ENCODE results near the gene RAN. TPM values are rescaled to one million over a fixed set of nuclear protein-coding genes. Genes with fewer than 3 reads are reported as not detected.
"Not testable (repeated sequence)": the region's sequence is repeated elsewhere in the genome, so short reads cannot be mapped to it uniquely, and the experiment has no call there.

RAN gene
- total RNA-seq, 3 donors from 2014 or later = 2,485 to 2,586 (median 2,511) TPM

DNA sequence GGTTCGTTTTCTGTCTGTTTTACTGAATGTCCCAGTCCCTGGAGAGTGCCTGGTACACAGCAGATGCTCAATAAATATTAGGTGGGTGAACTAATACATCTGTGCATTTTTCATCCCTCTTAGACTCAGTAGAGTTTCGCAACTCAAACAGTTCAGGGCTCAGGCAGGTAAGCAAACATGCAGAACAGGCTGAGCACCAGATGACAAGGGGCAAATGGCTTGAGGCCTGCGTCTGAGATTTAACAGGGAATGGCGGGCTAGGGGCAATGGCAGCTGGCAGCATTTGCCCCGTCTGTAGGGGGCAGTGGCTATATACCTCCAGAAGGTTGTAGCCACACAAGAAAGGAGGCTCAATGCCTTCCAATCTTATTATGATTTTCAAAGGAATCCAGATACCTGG, 8.6 kb upstream of the RAN start:
- ATAC-seq = no peak
- Mint-ChIP-seq H3K36me3 (ENCODE audit: insufficient read depth) (no peaks in the 10 kb centered on the region), H3K4me1 (ENCODE audit: low read depth) (peaks cover 13% of the 10 kb centered on the region), H3K27me3 (ENCODE audit: low read depth) (no peaks in the 10 kb centered on the region), H3K4me3 (no peak overlapping the region), H3K9me3 (no peaks in the 10 kb centered on the region)
- DNase-seq = no peak

GRCh38 chr12:130868412-130868811, 3.5 kb upstream of the RAN start:
- no peak overlapping the region for H3K4me3 Mint-ChIP-seq
- DNase-seq (no peak), ATAC-seq (no peak)
- H3K9me3 Mint-ChIP-seq = no peaks in the 10 kb centered on the region
- peaks cover 9% of the 10 kb centered on the region for H3K36me3 Mint-ChIP-seq (ENCODE audit: insufficient read depth)
- peaks cover 39% of the 10 kb centered on the region for H3K4me1 Mint-ChIP-seq (ENCODE audit: low read depth)
- H3K27me3 Mint-ChIP-seq (ENCODE audit: low read depth) = no peaks in the 10 kb centered on the region

GRCh38 chr12:130870442-130871285, 1.2 kb upstream of the RAN start:
- H3K36me3 Mint-ChIP-seq (ENCODE audit: insufficient read depth) = peaks cover 30% of the 10 kb centered on the region
- no peaks in the 10 kb centered on the region for H3K9me3 Mint-ChIP-seq
- ATAC-seq (peak; percentile 49 to 52), DNase-seq (peak; percentile 60)
- H3K4me3 Mint-ChIP-seq = peak overlapping the region; percentile 84
- H3K4me1 Mint-ChIP-seq (ENCODE audit: low read depth) = peaks cover 57% of the 10 kb centered on the region
- no peaks in the 10 kb centered on the region for H3K27me3 Mint-ChIP-seq (ENCODE audit: low read depth)

- Mint-ChIP-seq H3K9me3 (no peaks in the 10 kb centered on the region), H3K4me3 (peak overlapping the region; percentile 94), H3K4me1 (ENCODE audit: low read depth) (peaks cover 66% of the 10 kb centered on the region), H3K36me3 (ENCODE audit: insufficient read depth) (peaks cover 46% of the 10 kb centered on the region), H3K27me3 (ENCODE audit: low read depth) (no peaks in the 10 kb centered on the region)
- DNase-seq = peak; percentile 43
- ATAC-seq = peak; percentile 31 to 32
Observed at GRCh38 chr12:130872179-130873096, 572 bp downstream of the RAN start.

DNA sequence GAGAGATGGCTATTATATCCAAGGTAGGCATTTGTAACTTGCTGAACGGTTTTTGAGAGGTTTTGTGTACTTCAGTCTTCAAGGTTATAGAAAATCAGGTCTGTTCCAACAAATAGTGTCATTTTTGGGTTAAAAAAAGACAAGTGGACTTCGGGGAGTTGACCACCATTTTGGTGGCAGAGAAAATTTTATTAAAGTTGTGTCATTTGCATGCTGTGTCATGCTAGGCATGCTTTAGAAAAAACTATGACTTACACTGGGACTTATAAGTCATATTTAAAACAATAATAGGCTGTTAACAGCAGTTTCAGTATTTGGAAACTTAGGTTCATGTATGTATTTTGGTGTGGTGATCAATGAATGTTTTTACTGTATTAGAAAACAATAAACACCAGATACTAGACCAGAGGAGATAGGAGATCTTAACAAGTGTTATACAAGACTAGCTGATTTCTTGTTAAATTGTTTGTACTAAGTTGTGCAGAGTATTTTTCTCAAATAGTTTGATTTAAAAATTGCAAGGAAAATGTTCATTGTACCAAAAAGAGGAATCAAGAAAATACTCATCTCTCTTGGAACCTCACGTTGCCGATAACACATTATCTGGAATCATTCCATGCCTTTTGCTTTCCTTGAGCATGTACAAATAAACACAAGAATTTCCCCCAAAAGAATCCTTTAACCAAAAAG, 1.4 kb downstream of the RAN start:
- Mint-ChIP-seq H3K9me3 (no peaks in the 10 kb centered on the region), H3K27me3 (ENCODE audit: low read depth) (no peaks in the 10 kb centered on the region), H3K4me1 (ENCODE audit: low read depth) (peaks cover 64% of the 10 kb centered on the region), H3K4me3 (peak overlapping the region; percentile 94), H3K36me3 (ENCODE audit: insufficient read depth) (peaks cover 49% of the 10 kb centered on the region)
- DNase-seq (no peak), ATAC-seq (no peak)

GRCh38 chr12:130873825-130874224, 2.0 kb downstream of the RAN start:
- no peak for ATAC-seq
- Mint-ChIP-seq H3K4me1 (ENCODE audit: low read depth) (peaks cover 60% of the 10 kb centered on the region), H3K9me3 (no peaks in the 10 kb centered on the region), H3K4me3 (peak overlapping the region; percentile 94), H3K27me3 (ENCODE audit: low read depth) (no peaks in the 10 kb centered on the region), H3K36me3 (ENCODE audit: insufficient read depth) (peaks cover 49% of the 10 kb centered on the region)
- DNase-seq = no peak

DNA sequence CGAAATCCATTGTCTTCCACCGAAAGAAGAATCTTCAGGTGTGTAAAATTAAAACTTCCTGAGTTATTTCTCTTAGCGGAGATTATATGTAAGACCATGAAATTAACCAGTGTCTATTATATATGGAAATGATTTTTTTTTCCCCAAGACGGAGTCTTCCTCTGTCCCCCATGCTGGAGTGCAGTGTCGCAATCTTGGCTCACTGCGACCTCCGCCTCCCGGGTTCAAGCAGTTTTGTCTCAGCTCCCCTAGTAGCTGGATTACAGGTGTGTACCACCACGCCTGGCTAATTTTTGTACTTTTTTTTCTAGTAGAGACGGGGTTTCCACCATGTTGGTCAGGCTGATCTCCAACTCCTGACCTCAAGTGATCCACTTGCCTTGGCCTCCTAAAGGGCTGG, 2.8 kb downstream of the RAN start:
- Mint-ChIP-seq H3K9me3 (no peaks in the 10 kb centered on the region), H3K4me3 (peak overlapping the region; percentile 94), H3K4me1 (ENCODE audit: low read depth) (peaks cover 65% of the 10 kb centered on the region), H3K27me3 (ENCODE audit: low read depth) (no peaks in the 10 kb centered on the region), H3K36me3 (ENCODE audit: insufficient read depth) (peaks cover 49% of the 10 kb centered on the region)
- DNase-seq = no peak
- no peak for ATAC-seq

GRCh38 chr12:130875193-130875592, 3.3 kb downstream of the RAN start:
- H3K27me3 Mint-ChIP-seq (ENCODE audit: low read depth) = no peaks in the 10 kb centered on the region
- peaks cover 68% of the 10 kb centered on the region for H3K4me1 Mint-ChIP-seq (ENCODE audit: low read depth)
- H3K36me3 Mint-ChIP-seq (ENCODE audit: insufficient read depth) = peaks cover 49% of the 10 kb centered on the region
- peak overlapping the region; percentile 94 for H3K4me3 Mint-ChIP-seq
- ATAC-seq (no peak), DNase-seq (no peak)
- H3K9me3 Mint-ChIP-seq = no peaks in the 10 kb centered on the region

GRCh38 chr12:130875708-130876107, 3.8 kb downstream of the RAN start:
- peaks cover 49% of the 10 kb centered on the region for H3K36me3 Mint-ChIP-seq (ENCODE audit: insufficient read depth)
- not testable (repeated sequence) for DNase-seq

DNA sequence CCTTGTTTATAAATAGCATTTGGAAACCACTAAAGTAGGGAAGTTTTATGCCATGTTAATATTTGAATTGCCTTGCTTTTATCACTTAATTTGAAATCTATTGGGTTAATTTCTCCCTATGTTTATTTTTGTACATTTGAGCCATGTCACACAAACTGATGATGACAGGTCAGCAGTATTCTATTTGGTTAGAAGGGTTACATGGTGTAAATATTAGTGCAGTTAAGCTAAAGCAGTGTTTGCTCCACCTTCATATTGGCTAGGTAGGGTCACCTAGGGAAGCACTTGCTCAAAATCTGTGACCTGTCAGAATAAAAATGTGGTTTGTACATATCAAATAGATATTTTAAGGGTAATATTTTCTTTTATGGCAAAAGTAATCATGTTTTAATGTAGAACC, 4.4 kb downstream of the RAN start:
- Mint-ChIP-seq H3K4me3 (no peak overlapping the region), H3K4me1 (ENCODE audit: low read depth) (peaks cover 68% of the 10 kb centered on the region), H3K9me3 (no peaks in the 10 kb centered on the region), H3K27me3 (ENCODE audit: low read depth) (no peaks in the 10 kb centered on the region), H3K36me3 (ENCODE audit: insufficient read depth) (peaks cover 49% of the 10 kb centered on the region)
- ATAC-seq (no peak), DNase-seq (no peak)

More at GRCh38 chr12:130875708-130876107, 3.8 kb downstream of the RAN start:
- H3K4me1 Mint-ChIP-seq (ENCODE audit: low read depth) = peaks cover 69% of the 10 kb centered on the region
- ATAC-seq; H3K27me3 Mint-ChIP-seq (ENCODE audit: low read depth); H3K9me3 Mint-ChIP-seq: not testable (repeated sequence)
- H3K4me3 Mint-ChIP-seq = peak overlapping the region; percentile 94

GRCh38 chr12:130876758-130877157, 4.9 kb downstream of the RAN start:
- Mint-ChIP-seq H3K4me1 (ENCODE audit: low read depth) (peaks cover 67% of the 10 kb centered on the region), H3K27me3 (ENCODE audit: low read depth) (no peaks in the 10 kb centered on the region), H3K36me3 (ENCODE audit: insufficient read depth) (peaks cover 49% of the 10 kb centered on the region), H3K9me3 (no peaks in the 10 kb centered on the region), H3K4me3 (peak overlapping the region; percentile 39)
- no peak for DNase-seq
- no peak for ATAC-seq

DNA sequence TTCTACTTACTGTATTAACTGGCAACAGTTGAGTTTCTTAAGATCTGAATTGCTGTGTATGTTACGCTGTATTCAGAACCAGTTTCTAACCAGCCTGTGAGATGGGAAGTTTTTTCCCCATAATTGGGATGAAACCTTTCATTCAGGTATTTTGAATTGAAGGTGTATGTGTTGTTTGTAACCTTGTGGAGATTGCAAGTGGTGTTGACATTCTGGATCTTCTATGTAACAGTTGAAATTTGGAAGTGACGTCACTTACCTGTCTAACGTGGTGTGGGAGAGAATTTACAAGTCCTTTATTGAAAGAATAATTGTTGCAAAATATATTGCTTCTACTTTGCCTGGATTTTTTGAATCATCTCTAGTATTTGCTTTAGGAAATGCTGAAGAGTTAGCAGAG, 5.5 kb downstream of the RAN start:
- DNase-seq = no peak
- Mint-ChIP-seq H3K9me3 (no peaks in the 10 kb centered on the region), H3K27me3 (ENCODE audit: low read depth) (no peaks in the 10 kb centered on the region), H3K4me1 (ENCODE audit: low read depth) (peaks cover 67% of the 10 kb centered on the region), H3K36me3 (ENCODE audit: insufficient read depth) (peaks cover 49% of the 10 kb centered on the region), H3K4me3 (no peak overlapping the region)
- no peak for ATAC-seq

DNA sequence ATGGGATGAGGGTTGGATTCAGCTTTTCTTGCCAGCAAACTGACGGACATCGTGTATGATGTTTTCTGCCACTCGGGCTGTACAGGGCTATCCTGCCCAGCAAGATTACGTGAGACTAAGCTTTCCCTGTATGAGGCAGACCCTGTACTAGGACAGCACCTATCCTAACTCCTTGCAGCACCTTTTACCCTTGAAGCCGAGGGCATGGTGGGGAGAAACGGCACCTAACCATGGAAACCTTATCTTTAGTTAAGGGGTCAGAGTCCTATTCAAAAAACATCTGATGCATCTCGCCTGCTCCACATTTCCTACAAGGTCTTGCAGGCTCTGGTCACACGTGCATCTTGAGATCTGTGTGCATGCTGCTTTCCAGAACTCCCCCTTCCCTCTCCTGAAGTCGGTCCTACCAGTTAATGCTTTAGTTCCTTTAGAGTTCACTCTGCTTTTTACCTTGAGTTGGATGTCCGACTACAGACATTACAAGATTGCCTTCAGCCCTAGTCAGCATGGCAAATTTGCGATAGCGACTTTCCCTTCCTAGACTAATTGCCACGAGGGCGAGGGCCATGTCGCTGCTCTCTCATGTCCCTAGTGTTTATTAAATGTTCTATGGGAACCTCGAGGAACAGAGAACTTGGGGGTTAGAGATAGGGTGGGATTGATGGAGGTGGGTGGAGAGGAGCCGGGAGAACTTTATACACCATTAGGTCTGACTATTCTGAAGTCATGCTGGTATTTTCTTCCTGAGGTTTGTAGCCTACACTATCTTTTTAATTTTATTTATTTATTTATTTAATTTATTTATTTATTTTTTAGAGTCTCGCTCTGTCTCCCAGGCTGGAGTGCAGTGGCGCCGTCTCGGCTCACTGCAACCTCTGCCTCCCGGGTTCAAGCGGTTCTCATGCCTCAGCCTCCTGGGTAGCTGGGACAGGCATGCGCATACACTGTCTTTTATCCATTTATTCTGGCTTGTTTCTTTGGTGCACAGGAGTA, 6.6 kb downstream of the RAN start:
- Mint-ChIP-seq H3K4me1 (ENCODE audit: low read depth) (peaks cover 62% of the 10 kb centered on the region), H3K36me3 (ENCODE audit: insufficient read depth) (peaks cover 39% of the 10 kb centered on the region), H3K4me3 (no peak overlapping the region), H3K9me3 (no peaks in the 10 kb centered on the region), H3K27me3 (ENCODE audit: low read depth) (no peaks in the 10 kb centered on the region)
- DNase-seq (no peak), ATAC-seq (no peak)

Data from activated T-cell treated with anti-CD3 and anti-CD28 coated beads, Interleukin-2, amount 50 U/mL, for 4 hours (primary cell).